ENCODE data around the gene KEAP1. TPM values are rescaled to one million over a fixed set of nuclear protein-coding genes. Genes with fewer than 3 reads are reported as not detected.

The KEAP1 gene
- total and polyA plus RNA-seq, 9 of the 15 experiments (the other 6 are each of a cell fraction or from before 2014, with no cell fraction given) = 2.1 to 95.6 (median 64.3) TPM

GRCh38 chr19:10544242-10544752 lies 41.1 kb upstream of the KEAP1 start (continued):
- TF ChIP-seq, protein P1, sequence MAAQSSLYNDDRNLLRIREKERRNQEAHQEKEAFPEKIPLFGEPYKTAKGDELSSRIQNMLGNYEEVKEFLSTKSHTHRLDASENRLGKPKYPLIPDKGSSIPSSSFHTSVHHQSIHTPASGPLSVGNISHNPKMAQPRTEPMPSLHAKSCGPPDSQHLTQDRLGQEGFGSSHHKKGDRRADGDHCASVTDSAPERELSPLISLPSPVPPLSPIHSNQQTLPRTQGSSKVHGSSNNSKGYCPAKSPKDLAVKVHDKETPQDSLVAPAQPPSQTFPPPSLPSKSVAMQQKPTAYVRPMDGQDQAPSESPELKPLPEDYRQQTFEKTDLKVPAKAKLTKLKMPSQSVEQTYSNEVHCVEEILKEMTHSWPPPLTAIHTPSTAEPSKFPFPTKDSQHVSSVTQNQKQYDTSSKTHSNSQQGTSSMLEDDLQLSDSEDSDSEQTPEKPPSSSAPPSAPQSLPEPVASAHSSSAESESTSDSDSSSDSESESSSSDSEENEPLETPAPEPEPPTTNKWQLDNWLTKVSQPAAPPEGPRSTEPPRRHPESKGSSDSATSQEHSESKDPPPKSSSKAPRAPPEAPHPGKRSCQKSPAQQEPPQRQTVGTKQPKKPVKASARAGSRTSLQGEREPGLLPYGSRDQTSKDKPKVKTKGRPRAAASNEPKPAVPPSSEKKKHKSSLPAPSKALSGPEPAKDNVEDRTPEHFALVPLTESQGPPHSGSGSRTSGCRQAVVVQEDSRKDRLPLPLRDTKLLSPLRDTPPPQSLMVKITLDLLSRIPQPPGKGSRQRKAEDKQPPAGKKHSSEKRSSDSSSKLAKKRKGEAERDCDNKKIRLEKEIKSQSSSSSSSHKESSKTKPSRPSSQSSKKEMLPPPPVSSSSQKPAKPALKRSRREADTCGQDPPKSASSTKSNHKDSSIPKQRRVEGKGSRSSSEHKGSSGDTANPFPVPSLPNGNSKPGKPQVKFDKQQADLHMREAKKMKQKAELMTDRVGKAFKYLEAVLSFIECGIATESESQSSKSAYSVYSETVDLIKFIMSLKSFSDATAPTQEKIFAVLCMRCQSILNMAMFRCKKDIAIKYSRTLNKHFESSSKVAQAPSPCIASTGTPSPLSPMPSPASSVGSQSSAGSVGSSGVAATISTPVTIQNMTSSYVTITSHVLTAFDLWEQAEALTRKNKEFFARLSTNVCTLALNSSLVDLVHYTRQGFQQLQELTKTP (IDR thresholded peaks at IDR 0.05; ENCODE audit: low read depth in 1 of 2, partially characterized antibody in 2 of 2) = no peak
- TF ChIP-seq ZNF511 (CRISPR knock-in tag; IDR thresholded peaks at IDR 0.05) = no peak
- TF ChIP-seq HIVEP1 (CRISPR knock-in tag; IDR thresholded peaks at IDR 0.05) = no peak
- TF ChIP-seq, protein P2, sequence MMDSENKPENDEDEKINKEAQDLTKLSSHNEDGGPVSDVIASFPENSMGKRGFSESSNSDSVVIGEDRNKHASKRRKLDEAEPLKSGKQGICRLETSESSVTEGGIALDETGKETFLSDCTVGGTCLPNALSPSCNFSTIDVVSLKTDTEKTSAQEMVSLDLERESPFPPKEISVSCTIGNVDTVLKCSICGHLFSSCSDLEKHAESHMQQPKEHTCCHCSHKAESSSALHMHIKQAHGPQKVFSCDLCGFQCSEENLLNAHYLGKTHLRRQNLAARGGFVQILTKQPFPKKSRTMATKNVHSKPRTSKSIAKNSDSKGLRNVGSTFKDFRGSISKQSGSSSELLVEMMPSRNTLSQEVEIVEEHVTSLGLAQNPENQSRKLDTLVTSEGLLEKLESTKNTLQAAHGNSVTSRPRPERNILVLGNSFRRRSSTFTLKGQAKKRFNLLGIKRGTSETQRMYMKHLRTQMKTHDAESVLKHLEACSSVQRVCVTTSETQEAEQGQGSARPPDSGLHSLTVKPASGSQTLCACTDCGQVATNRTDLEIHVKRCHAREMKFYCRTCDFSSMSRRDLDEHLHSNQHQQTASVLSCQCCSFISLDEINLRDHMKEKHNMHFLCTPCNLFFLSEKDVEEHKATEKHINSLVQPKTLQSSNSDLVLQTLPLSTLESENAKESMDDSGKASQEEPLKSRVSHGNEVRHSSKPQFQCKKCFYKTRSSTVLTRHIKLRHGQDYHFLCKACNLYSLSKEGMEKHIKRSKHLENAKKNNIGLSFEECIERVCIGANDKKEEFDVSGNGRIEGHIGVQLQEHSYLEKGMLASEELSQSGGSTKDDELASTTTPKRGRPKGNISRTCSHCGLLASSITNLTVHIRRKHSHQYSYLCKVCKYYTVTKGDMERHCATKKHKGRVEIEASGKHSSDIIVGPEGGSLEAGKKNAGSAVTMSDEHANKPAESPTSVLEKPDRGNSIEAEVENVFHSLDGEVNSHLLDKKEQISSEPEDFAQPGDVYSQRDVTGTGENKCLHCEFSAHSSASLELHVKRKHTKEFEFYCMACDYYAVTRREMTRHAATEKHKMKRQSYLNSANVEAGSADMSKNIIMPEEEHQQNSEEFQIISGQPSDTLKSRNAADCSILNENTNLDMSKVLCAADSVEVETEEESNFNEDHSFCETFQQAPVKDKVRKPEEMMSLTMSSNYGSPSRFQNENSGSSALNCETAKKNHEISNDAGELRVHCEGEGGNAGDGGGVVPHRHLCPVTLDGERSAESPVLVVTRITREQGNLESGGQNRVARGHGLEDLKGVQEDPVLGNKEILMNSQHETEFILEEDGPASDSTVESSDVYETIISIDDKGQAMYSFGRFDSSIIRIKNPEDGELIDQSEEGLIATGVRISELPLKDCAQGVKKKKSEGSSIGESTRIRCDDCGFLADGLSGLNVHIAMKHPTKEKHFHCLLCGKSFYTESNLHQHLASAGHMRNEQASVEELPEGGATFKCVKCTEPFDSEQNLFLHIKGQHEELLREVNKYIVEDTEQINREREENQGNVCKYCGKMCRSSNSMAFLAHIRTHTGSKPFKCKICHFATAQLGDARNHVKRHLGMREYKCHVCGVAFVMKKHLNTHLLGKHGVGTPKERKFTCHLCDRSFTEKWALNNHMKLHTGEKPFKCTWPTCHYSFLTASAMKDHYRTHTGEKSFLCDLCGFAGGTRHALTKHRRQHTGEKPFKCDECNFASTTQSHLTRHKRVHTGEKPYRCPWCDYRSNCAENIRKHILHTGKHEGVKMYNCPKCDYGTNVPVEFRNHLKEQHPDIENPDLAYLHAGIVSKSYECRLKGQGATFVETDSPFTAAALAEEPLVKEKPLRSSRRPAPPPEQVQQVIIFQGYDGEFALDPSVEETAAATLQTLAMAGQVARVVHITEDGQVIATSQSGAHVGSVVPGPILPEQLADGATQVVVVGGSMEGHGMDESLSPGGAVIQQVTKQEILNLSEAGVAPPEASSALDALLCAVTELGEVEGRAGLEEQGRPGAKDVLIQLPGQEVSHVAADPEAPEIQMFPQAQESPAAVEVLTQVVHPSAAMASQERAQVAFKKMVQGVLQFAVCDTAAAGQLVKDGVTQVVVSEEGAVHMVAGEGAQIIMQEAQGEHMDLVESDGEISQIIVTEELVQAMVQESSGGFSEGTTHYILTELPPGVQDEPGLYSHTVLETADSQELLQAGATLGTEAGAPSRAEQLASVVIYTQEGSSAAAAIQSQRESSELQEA (IDR thresholded peaks at IDR 0.05; ENCODE audit: low read depth) = no peak
- no peak for TF ChIP-seq HDGF (IDR thresholded peaks at IDR 0.05)
- 0 out of 4 replicates have a peak, but pooled peaks of 1 of the 2 experiments have one; percentile 18 for TF ChIP-seq HDAC1 (IDR thresholded peaks at IDR 0.05)
- TF ChIP-seq KDM5B (IDR thresholded peaks at IDR 0.05; ENCODE audit: insufficient replicate concordance, low read depth, low read length) = peak; percentile 20
- TF ChIP-seq, protein P3, sequence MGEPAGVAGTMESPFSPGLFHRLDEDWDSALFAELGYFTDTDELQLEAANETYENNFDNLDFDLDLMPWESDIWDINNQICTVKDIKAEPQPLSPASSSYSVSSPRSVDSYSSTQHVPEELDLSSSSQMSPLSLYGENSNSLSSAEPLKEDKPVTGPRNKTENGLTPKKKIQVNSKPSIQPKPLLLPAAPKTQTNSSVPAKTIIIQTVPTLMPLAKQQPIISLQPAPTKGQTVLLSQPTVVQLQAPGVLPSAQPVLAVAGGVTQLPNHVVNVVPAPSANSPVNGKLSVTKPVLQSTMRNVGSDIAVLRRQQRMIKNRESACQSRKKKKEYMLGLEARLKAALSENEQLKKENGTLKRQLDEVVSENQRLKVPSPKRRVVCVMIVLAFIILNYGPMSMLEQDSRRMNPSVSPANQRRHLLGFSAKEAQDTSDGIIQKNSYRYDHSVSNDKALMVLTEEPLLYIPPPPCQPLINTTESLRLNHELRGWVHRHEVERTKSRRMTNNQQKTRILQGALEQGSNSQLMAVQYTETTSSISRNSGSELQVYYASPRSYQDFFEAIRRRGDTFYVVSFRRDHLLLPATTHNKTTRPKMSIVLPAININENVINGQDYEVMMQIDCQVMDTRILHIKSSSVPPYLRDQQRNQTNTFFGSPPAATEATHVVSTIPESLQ (CRISPR knock-in tag; IDR thresholded peaks at IDR 0.05) = no peak
- no peak for TF ChIP-seq THRB (CRISPR knock-in tag; conservative IDR thresholded peaks at IDR 0.05)
- 0 out of 2 replicates have a peak, but pooled peaks have one; percentile 26 for TF ChIP-seq XRCC5 (IDR thresholded peaks at IDR 0.05; ENCODE audit: low read depth, low read length)

Measured in K562 (cell line).